Measurements from ENCODE around the gene SSX5. TPM values are rescaled to one million over a fixed set of nuclear protein-coding genes. Genes with fewer than 3 reads are reported as not detected.
"Not testable (repeated sequence)": the region's sequence is repeated elsewhere in the genome, so short reads cannot be mapped to it uniquely, and the experiment has no call there.

The SSX5 gene
- total RNA-seq, result not detected in 2 replicates
- not detected for polyA plus RNA-seq (2012)

GRCh38 chrX:48196745-48197201 lies at the start of gene SSX5:
SSX5 (minus strand) TSS chrX:48196795; CDS start chrX:48195358, 1,437 bp downstream.
- no peak for DNase-seq (ENCODE audit: low read depth)

- DNase-seq (ENCODE audit: low read depth), result not testable (repeated sequence)
These were observed 27.6 kb upstream of the SSX5 start for GRCh38 chrX:48224196-48224595.

GRCh38 chrX:48214341-48214740 lies 17.7 kb upstream of the SSX5 start:
- not testable (repeated sequence) for DNase-seq (ENCODE audit: low read depth)

GRCh38 chrX:48190024-48190423 lies 6.6 kb downstream of the SSX5 start:
- DNase-seq (ENCODE audit: low read depth), result not testable (repeated sequence)

- peak; percentile 5 for DNase-seq (ENCODE audit: low read depth)
These were observed 14.7 kb downstream of the SSX5 start for GRCh38 chrX:48181882-48182281.

- no peak for DNase-seq (ENCODE audit: low read depth)
These were observed 15.8 kb downstream of the SSX5 start for GRCh38 chrX:48180811-48181210.

- no peak for DNase-seq (ENCODE audit: low read depth)
These were observed 16.9 kb downstream of the SSX5 start for GRCh38 chrX:48179691-48180090.

- DNase-seq (ENCODE audit: low read depth), result not testable (repeated sequence)
These were observed 30.3 kb downstream of the SSX5 start for GRCh38 chrX:48166322-48166721.

GRCh38 chrX:48165241-48165640 lies 31.4 kb downstream of the SSX5 start:
- DNase-seq (ENCODE audit: low read depth), result no peak

- DNase-seq (ENCODE audit: low read depth), result no peak
These were observed 40.6 kb downstream of the SSX5 start for GRCh38 chrX:48156014-48156413.

GRCh38 chrX:48154796-48155195 lies 41.8 kb downstream of the SSX5 start:
- DNase-seq (ENCODE audit: low read depth), result no peak

GRCh38 chrX:48153769-48154168 lies 42.8 kb downstream of the SSX5 start:
- DNase-seq (ENCODE audit: low read depth), result no peak

GRCh38 chrX:48142697-48143096 lies 53.9 kb downstream of the SSX5 start:
- DNase-seq (ENCODE audit: low read depth), result not testable (repeated sequence)

- not testable (repeated sequence) for DNase-seq (ENCODE audit: low read depth)
These were observed 54.6 kb downstream of the SSX5 start for GRCh38 chrX:48141810-48142508.

GRCh38 chrX:48139076-48139475 lies 57.5 kb downstream of the SSX5 start:
- DNase-seq (ENCODE audit: low read depth), result not testable (repeated sequence)

Other genes starting within 250 kb of the SSX5 start
- gene ZNF182, start 192.8 kb downstream of the SSX5 start, total RNA-seq, result 3.0 TPM in 2 replicates
- not detected in 2 replicates for gene SPACA5, start 189.8 kb downstream of the SSX5 start, total RNA-seq
- gene ZNF630, start 125.2 kb downstream of the SSX5 start, total RNA-seq, result 1.5 and 2.2 TPM in 2 replicates
- gene SPACA5B, start 66.2 kb downstream of the SSX5 start, total RNA-seq, result not detected in 2 replicates
- not detected in 2 replicates for gene SSX1, start 58.6 kb upstream of the SSX5 start, total RNA-seq
- gene SSX3, start 159.9 kb upstream of the SSX5 start, total RNA-seq, result not detected in 2 replicates
- gene SSX4, start 186.7 kb upstream of the SSX5 start, total RNA-seq, result 0.64 and 0.78 TPM in 2 replicates
- 0.64 and 0.78 TPM in 2 replicates for gene SSX4B, start 215.2 kb upstream of the SSX5 start, total RNA-seq